Measurements from ENCODE around the gene CLIP1.
"Not testable (repeated sequence)": the region's sequence is repeated elsewhere in the genome, so short reads cannot be mapped to it uniquely, and the experiment has no call there.

Gene CLIP1

GRCh38 chr12:122394626-122395194, 27.8 kb downstream of the CLIP1 start:
- no peak for DNase-seq

GRCh38 chr12:122393817-122394216, 28.7 kb downstream of the CLIP1 start:
- DNase-seq, result no peak

GRCh38 chr12:122392411-122392810, 30.1 kb downstream of the CLIP1 start:
- DNase-seq, result no peak

- DNase-seq, result no peak
Measured at GRCh38 chr12:122389677-122390076, 32.8 kb downstream of the CLIP1 start.

GRCh38 chr12:122387887-122388286, 34.6 kb downstream of the CLIP1 start:
- no peak for DNase-seq

- no peak for DNase-seq
Measured at GRCh38 chr12:122385171-122386016, 37.1 kb downstream of the CLIP1 start.

GRCh38 chr12:122382919-122383350, 39.5 kb downstream of the CLIP1 start:
- DNase-seq, result no peak

- DNase-seq, result no peak
Measured at GRCh38 chr12:122381021-122381420, 41.4 kb downstream of the CLIP1 start.

GRCh38 chr12:122376751-122377150, 45.7 kb downstream of the CLIP1 start:
- DNase-seq, result not testable (repeated sequence)

- no peak for DNase-seq
Measured at GRCh38 chr12:122374707-122375106, 47.8 kb downstream of the CLIP1 start.

GRCh38 chr12:122371475-122372045, 50.9 kb downstream of the CLIP1 start:
- no peak for DNase-seq

GRCh38 chr12:122368361-122369073, 54.0 kb downstream of the CLIP1 start:
- DNase-seq, result no peak

GRCh38 chr12:122367632-122368031, 54.8 kb downstream of the CLIP1 start:
- DNase-seq, result not testable (repeated sequence)

GRCh38 chr12:122366685-122367475, 55.6 kb downstream of the CLIP1 start:
- no peak for DNase-seq

GRCh38 chr12:122365226-122365625, 57.2 kb downstream of the CLIP1 start:
- not testable (repeated sequence) for DNase-seq

- no peak for DNase-seq
Measured at GRCh38 chr12:122363782-122364181, 58.7 kb downstream of the CLIP1 start.

GRCh38 chr12:122362755-122363154, 59.7 kb downstream of the CLIP1 start:
- DNase-seq, result no peak

GRCh38 chr12:122358403-122358802, 64.1 kb downstream of the CLIP1 start:
- not testable (repeated sequence) for DNase-seq

GRCh38 chr12:122357536-122357935, 64.9 kb downstream of the CLIP1 start:
- not testable (repeated sequence) for DNase-seq

GRCh38 chr12:122356991-122357390, 65.5 kb downstream of the CLIP1 start:
- not testable (repeated sequence) for DNase-seq

GRCh38 chr12:122356192-122356635, 66.3 kb downstream of the CLIP1 start:
- peak in 1 of 2 experiments; percentile 34 for DNase-seq

- no peak for DNase-seq
Measured at GRCh38 chr12:122355706-122356105, 66.8 kb downstream of the CLIP1 start.
